NOMO-1 (cell line): Measurements from ENCODE around the gene SPATA24.
"Not testable (repeated sequence)": the region's sequence is repeated elsewhere in the genome, so short reads cannot be mapped to it uniquely, and the experiment has no call there.

ENCODE experiments used
- DNase-seq, 2 experiments: peaks; one replicate each; lab custom pipeline; 2025; ENCODE audit not compliant: unreplicated experiment in 2 of 2; lab: John Stamatoyannopoulos, UW

The SPATA24 gene

DNA sequence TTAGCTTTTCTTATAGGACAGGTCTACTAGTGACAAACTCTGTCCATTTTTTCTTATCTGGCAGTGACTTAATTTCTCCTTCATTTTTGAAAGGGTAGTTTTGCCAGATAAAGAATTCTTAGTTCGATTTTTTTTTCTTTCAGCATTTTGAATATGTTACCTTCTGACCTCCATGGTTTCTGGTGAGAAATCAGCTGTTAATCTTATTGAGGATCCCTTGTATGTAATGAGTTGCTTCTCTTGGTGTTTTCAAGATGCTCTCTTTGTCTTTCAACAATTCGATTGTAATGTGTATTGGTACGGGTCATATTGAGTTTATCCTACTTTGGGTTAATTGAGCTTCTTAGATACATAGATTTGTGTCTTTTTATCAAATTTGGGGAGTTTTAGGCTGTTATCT, 49.7 kb downstream of the SPATA24 start:
- DNase-seq = no peak

DNA sequence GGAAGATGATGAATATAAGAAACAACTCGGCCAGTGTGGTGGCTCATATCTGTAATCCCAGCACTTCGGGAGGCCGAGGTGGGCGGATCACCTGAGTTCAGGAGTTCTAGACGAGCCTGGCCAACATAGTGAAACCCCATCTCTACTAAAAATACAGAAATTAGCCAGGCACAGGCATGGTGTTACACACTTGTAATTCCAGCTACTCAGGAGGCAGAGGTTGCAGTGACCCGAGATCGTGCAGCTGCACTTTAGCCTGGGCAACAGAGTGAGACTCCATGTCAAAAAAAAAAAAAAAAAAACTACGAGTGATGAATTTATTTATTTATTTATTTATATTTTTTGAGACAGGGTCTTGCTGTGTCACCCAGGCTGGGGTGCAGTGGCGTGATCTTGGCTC, 56.0 kb downstream of the SPATA24 start:
- not testable (repeated sequence) for DNase-seq
